Cerebellar nuclear complex (tissue), 1 donor: ENCODE measurements around the gene VKORC1L1.
"Not testable (repeated sequence)": the region's sequence is repeated elsewhere in the genome, so short reads cannot be mapped to it uniquely, and the experiment has no call there.

ENCODE experiments used
- DNase-seq, 2 experiments: peaks; one replicate each; lab custom pipeline; 2025; lab: John Stamatoyannopoulos, UW

Gene VKORC1L1

GRCh38 chr7:65884983-65885382, 12.1 kb downstream of the VKORC1L1 start:
- DNase-seq, result not testable (repeated sequence)

GRCh38 chr7:65885533-65885932, 12.7 kb downstream of the VKORC1L1 start:
- DNase-seq, result not testable (repeated sequence)

- DNase-seq, result not testable (repeated sequence)
These were observed 15.7 kb downstream of the VKORC1L1 start for GRCh38 chr7:65888434-65889156.

GRCh38 chr7:65889722-65890121, 16.8 kb downstream of the VKORC1L1 start:
- not testable (repeated sequence) for DNase-seq

- DNase-seq, result no peak
These were observed 19.3 kb downstream of the VKORC1L1 start for GRCh38 chr7:65892161-65892560.

- no peak for DNase-seq
These were observed 20.0 kb downstream of the VKORC1L1 start for GRCh38 chr7:65892835-65893234.

GRCh38 chr7:65896279-65896870, 23.5 kb downstream of the VKORC1L1 start:
- DNase-seq, result no peak

- DNase-seq, result not testable (repeated sequence)
These were observed 24.4 kb downstream of the VKORC1L1 start for GRCh38 chr7:65897289-65897688.

- not testable (repeated sequence) for DNase-seq
These were observed 26.0 kb downstream of the VKORC1L1 start for GRCh38 chr7:65898677-65899447.

- no peak for DNase-seq
These were observed 29.4 kb downstream of the VKORC1L1 start for GRCh38 chr7:65902306-65902705.

GRCh38 chr7:65907501-65908198, 34.8 kb downstream of the VKORC1L1 start:
- no peak for DNase-seq

GRCh38 chr7:65910237-65910636, 37.4 kb downstream of the VKORC1L1 start:
- DNase-seq, result no peak

- no peak for DNase-seq
These were observed 39.4 kb downstream of the VKORC1L1 start for GRCh38 chr7:65912237-65912636.

GRCh38 chr7:65915921-65916657, 43.2 kb downstream of the VKORC1L1 start:
- no peak for DNase-seq

- DNase-seq, result no peak
These were observed 50.4 kb downstream of the VKORC1L1 start for GRCh38 chr7:65923316-65923715.

- DNase-seq, result no peak
These were observed 51.3 kb downstream of the VKORC1L1 start for GRCh38 chr7:65924193-65924592.

- no peak for DNase-seq
These were observed 52.2 kb downstream of the VKORC1L1 start for GRCh38 chr7:65925040-65925439.

GRCh38 chr7:65926588-65926987, 53.7 kb downstream of the VKORC1L1 start:
- DNase-seq, result no peak

- DNase-seq, result no peak
These were observed 54.9 kb downstream of the VKORC1L1 start for GRCh38 chr7:65927489-65928448.

- no peak for DNase-seq
These were observed 58.8 kb downstream of the VKORC1L1 start for GRCh38 chr7:65931685-65932084.
